SK-N-MC (cell line): ENCODE measurements around the gene PARVA.

Experiments
- EZH2 ChIP-seq: fragments of 200-600 bp; sonication (generic); IDR thresholded peaks from one replicate; pipeline ENCODE4 v1.6.1; 2017; ENCODE audit warnings: antibody characterized with exemption
- POLR2AphosphoS5 ChIP-seq: IDR thresholded peaks from 2 replicates; pipeline ENCODE4 v1.6.1; 2012; ENCODE audit warnings: mild to moderate bottlenecking, low read depth, low read length, borderline replicate concordance

- TF ChIP-seq EZH2 (no peak), POLR2AphosphoS5 (no peak)
Observed at GRCh38 chr11:12433571-12434324, 56.4 kb downstream of the PARVA start.
